Measurements from ENCODE around the gene KAT5. TPM values are rescaled to one million over a fixed set of nuclear protein-coding genes. Genes with fewer than 3 reads are reported as not detected.
A peak's percentile ranks its signal among the peaks of the same experiment; 100 is the strongest.

Gene KAT5
- total RNA-seq (10 to 100 TPM; 57.0 to 67.1 TPM), polyA plus RNA-seq (ENCODE audit: insufficient read length in 6 of 6) (10 to 100 TPM; 58.4 to 69.2 (median 64.5) TPM)
- long read RNA-seq, donor 1, partial matches to known transcripts: 0 of 17 reads
- long read RNA-seq, donor 1, other reads (novel, unspliced or antisense): 0 of 17 reads
- long read RNA-seq, donor 2, partial matches to known transcripts: 67 of 239 reads
- long read RNA-seq, donor 2, other reads (novel, unspliced or antisense): 161 of 239 reads
- long read RNA-seq, donor 3, transcript KAT5-202 (13 exons, 2,059 nt): major isoform, 5 of 18 reads
- long read RNA-seq, donor 3, partial matches to known transcripts: 0 of 18 reads
- long read RNA-seq, donor 3, other reads (novel, unspliced or antisense): 0 of 18 reads
- long read RNA-seq, donor 4, transcript KAT5-202 (13 exons, 2,059 nt): major isoform, 7 of 23 reads
- long read RNA-seq, donor 4, partial matches to known transcripts: 3 of 23 reads
- long read RNA-seq, donor 4, other reads (novel, unspliced or antisense): 5 of 23 reads
- long read RNA-seq, donor 5, partial matches to known transcripts: 121 of 152 reads
- long read RNA-seq, donor 5, other reads (novel, unspliced or antisense): 22 of 152 reads
- long read RNA-seq, donor 6, partial matches to known transcripts: 0 of 14 reads
- long read RNA-seq, donor 6, other reads (novel, unspliced or antisense): 0 of 14 reads
- long read RNA-seq, donor 7, partial matches to known transcripts: 0 of 9 reads
- long read RNA-seq, donor 7, other reads (novel, unspliced or antisense): 0 of 9 reads
- long read RNA-seq, donor 8, partial matches to known transcripts: 6 of 13 reads
- long read RNA-seq, donor 8, other reads (novel, unspliced or antisense): 0 of 13 reads
- long read RNA-seq, donor 9: 0 reads
- long read RNA-seq, donor 10, transcript KAT5-202 (13 exons, 2,059 nt): major isoform, 6 of 19 reads
- long read RNA-seq, donor 10, partial matches to known transcripts: 3 of 19 reads
- long read RNA-seq, donor 10, other reads (novel, unspliced or antisense): 2 of 19 reads
- long read RNA-seq, donor 11, transcript KAT5-202 (13 exons, 2,059 nt): major isoform, 6 of 121 reads
- long read RNA-seq, donor 11, partial matches to known transcripts: 39 of 121 reads
- long read RNA-seq, donor 11, other reads (novel, unspliced or antisense): 64 of 121 reads
- long read RNA-seq, donor 12, partial matches to known transcripts: 36 of 180 reads
- long read RNA-seq, donor 12, other reads (novel, unspliced or antisense): 134 of 180 reads

- Histone ChIP-seq H3K4me3 (peak within 1 kb of the TSS; percentile 54 to 74), H3K9me3 (no peaks in the 10 kb centered on the region), H3K27ac (peak within 1 kb of the TSS; percentile 98 to 100), H3K27me3 (no peaks in the 10 kb centered on the region), H3K36me3 (peaks cover 8 to 43% of the 10 kb centered on the region in 2 donors), H3K4me1 (peaks cover 9 to 26% of the 10 kb centered on the region in 2 donors)
- intact Hi-C loops (cut with DNase I): loop anchor here in 1 of 2 donors (10.0 kb wide), 1 partner anchor 113 kb away; no protein-coding TSS in a partner anchor
- DNase-seq: peak; percentile 99
- TF ChIP-seq, protein P1, sequence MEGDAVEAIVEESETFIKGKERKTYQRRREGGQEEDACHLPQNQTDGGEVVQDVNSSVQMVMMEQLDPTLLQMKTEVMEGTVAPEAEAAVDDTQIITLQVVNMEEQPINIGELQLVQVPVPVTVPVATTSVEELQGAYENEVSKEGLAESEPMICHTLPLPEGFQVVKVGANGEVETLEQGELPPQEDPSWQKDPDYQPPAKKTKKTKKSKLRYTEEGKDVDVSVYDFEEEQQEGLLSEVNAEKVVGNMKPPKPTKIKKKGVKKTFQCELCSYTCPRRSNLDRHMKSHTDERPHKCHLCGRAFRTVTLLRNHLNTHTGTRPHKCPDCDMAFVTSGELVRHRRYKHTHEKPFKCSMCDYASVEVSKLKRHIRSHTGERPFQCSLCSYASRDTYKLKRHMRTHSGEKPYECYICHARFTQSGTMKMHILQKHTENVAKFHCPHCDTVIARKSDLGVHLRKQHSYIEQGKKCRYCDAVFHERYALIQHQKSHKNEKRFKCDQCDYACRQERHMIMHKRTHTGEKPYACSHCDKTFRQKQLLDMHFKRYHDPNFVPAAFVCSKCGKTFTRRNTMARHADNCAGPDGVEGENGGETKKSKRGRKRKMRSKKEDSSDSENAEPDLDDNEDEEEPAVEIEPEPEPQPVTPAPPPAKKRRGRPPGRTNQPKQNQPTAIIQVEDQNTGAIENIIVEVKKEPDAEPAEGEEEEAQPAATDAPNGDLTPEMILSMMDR (IDR thresholded peaks at IDR 0.05): peak; percentile 96
- ATAC-seq: peak; percentile 89
Observed at GRCh38 chr11:65711785-65712632, at the start of gene KAT5. Gene KAT5, plus strand, starts transcription at chr11:65712252. Its CDS starts 16 bp downstream, at chr11:65712268.

DNA sequence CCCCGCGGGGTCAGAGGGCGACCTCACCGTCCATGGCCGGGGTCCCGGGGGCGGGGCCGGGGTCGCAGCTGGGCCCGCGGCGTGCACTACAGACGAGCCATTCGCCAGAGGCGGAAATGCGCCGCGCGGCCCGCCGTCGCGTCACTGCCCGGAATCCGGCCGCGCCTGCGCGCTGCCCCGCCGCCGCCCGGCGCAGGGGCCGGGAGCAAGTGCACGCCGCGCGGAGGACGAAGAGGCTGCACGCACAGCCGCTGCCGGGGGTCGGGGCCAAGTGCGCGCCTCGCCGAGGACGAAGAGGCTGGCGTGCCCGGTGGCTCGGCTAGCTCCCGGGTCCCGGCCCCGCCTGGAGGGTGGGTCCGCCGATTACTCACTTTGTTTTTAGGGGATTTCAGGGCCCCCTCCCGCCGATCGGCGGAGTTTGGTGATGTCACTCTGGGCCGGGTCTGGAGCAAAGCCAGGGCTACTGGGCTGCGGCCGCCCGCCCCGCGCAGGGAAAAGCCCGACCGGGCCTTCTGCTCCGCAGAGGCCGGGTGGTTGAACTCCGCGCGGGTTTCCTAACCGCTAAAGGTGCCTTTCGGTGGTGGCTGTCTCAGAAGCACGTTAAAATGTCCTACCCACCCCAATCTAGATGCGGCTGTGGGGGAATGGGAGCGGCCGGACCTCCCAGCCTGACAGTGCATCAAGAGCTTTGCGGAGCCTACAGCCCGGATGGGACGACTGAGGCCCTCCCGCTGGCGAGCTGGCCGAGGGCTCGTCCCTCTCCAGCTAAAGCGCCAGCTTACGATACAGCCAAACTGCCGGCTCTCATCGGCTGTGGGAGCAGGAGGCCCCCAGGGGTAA is 49.0 kb upstream of the KAT5 start, which contains the start of gene RELA:
Gene RELA (minus strand): TSS at position 118 of the 840 bp plus-strand sequence. CDS start 84 bp downstream, at position 34.
- Histone ChIP-seq H3K27ac (peak within 1 kb of the TSS; percentile 95 to 98), H3K4me1 (peaks cover 11 to 53% of the 10 kb centered on the region in 2 donors), H3K36me3 (peaks cover 0 to 36% of the 10 kb centered on the region in 2 donors), H3K27me3 (no peaks in the 10 kb centered on the region), H3K9me3 (no peaks in the 10 kb centered on the region), H3K4me3 (peak within 1 kb of the TSS; percentile 81)
- DNase-seq (peak; percentile 93 to 97 (median 95)), ATAC-seq (peak; percentile 91)
- TF ChIP-seq, protein P1 (IDR thresholded peaks at IDR 0.05): peak in 1 of 2 donors; percentile 14
- intact Hi-C loops (cut with DNase I): no loop called here

DNA sequence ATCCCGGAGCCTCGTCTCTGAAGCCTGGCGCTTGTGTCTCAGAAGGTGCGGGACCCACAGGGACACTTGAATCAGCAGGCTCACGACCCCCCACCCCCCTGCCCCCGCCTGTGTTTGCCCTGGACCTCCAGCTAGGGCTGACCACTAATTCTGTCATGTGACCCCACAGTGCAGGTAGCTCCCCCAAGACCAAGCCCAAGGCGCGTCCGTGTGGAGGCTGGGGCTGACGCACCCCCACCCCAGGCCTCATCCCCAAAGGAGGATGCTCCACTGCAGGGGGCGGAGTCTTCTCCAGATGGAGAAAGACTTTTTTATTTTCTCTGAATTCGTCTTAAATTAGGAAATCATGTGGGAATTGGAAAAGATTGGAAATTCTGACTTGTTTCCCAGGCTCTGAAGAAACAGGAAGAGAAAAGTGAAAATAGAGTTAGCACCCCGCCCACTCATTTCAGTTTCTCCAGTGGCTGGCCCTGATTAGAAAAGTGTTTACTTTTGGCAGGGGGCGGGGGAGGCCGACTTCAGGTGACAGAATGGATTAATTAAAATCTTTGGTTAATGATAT is 48.3 kb upstream of the KAT5 start:
- H3K9me3 ChIP-seq: no peaks in the 10 kb centered on the region
- H3K27me3 ChIP-seq: no peaks in the 10 kb centered on the region
- ATAC-seq (peak; percentile 59), DNase-seq (peak in 2 of 4 donors; percentile 68 to 73)
- peak overlapping the region; percentile 95 to 98 for H3K27ac ChIP-seq
- peaks cover 0 to 29% of the 10 kb centered on the region in 2 donors for H3K36me3 ChIP-seq
- TF ChIP-seq, protein P1 (IDR thresholded peaks at IDR 0.05): no peak
- H3K4me1 ChIP-seq: peaks cover 11 to 48% of the 10 kb centered on the region in 2 donors
- peak overlapping the region; percentile 81 for H3K4me3 ChIP-seq
- intact Hi-C loops (cut with DNase I): no loop called here
